ENCODE results near the gene CKAP2L. TPM values are rescaled to one million over a fixed set of nuclear protein-coding genes. Genes with fewer than 3 reads are reported as not detected.
A peak's percentile ranks its signal among the peaks of the same experiment; 100 is the strongest.

Gene CKAP2L, protein sequence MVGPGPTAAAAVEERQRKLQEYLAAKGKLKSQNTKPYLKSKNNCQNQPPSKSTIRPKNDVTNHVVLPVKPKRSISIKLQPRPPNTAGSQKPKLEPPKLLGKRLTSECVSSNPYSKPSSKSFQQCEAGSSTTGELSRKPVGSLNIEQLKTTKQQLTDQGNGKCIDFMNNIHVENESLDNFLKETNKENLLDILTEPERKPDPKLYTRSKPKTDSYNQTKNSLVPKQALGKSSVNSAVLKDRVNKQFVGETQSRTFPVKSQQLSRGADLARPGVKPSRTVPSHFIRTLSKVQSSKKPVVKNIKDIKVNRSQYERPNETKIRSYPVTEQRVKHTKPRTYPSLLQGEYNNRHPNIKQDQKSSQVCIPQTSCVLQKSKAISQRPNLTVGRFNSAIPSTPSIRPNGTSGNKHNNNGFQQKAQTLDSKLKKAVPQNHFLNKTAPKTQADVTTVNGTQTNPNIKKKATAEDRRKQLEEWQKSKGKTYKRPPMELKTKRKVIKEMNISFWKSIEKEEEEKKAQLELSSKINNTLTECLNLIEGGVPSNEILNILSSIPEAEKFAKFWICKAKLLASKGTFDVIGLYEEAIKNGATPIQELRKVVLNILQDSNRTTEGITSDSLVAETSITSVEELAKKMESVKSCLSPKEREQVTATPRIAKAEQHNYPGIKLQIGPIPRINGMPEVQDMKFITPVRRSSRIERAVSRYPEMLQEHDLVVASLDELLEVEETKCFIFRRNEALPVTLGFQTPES
- 10.3 and 11.5 TPM in 2 replicates for total RNA-seq
- long read RNA-seq, full-length matches to known transcripts: 3 of 39 reads
- long read RNA-seq, partial matches to known transcripts: 32 of 39 reads
- long read RNA-seq, other reads (novel, unspliced or antisense): 4 of 39 reads

DNA sequence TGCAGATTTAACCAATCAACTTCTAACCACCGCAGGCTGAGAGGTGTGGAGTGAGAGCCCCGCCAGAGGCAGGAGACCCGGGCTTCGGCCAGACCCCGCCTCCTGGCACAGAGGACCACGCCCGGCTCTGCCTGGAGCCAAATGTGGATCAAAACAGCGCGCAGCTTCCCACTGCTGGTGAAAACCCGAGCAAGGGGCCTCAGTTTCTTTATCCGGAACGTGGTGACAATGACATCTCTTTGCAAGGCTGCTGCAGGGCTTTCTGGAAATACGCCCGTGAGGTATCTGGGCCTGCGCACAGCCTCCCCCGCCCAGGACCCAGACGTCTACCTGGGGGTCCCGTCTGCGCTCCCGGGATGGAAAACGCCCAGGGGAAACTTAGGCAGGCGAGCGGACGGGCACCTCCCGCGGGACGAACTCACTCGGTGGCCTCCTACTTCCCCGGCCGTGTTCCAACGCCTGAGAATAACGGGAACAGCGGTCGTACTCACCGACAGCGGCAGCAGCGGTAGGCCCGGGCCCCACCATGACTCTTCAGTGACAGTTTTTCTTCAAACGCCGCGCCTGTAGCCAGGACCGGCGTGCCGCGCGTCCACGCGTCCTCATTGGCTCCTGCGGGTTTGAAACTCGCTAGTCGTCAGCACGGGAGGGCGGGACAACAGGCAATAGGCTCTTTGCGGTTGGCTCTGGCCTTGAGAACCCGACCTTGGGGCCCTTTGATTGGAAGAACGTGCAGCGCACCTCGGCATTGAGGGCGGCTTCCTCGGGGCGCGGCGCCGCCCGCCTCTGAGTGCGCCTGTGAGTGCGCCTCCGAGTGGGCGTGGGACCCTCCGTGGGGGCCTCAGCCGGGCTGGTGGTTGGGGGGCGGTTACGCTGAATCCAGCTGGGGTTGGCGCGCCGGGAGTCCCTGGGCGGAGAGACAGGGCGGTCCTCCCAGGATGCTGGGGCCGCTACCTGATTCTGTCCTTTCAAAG lies at the start of gene CKAP2L:
TSS of gene CKAP2L (minus strand) at position 539 of the 974 bp plus-strand sequence. CDS start at position 528, 11 bp downstream.
- TF ChIP-seq, protein P1, sequence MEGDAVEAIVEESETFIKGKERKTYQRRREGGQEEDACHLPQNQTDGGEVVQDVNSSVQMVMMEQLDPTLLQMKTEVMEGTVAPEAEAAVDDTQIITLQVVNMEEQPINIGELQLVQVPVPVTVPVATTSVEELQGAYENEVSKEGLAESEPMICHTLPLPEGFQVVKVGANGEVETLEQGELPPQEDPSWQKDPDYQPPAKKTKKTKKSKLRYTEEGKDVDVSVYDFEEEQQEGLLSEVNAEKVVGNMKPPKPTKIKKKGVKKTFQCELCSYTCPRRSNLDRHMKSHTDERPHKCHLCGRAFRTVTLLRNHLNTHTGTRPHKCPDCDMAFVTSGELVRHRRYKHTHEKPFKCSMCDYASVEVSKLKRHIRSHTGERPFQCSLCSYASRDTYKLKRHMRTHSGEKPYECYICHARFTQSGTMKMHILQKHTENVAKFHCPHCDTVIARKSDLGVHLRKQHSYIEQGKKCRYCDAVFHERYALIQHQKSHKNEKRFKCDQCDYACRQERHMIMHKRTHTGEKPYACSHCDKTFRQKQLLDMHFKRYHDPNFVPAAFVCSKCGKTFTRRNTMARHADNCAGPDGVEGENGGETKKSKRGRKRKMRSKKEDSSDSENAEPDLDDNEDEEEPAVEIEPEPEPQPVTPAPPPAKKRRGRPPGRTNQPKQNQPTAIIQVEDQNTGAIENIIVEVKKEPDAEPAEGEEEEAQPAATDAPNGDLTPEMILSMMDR (IDR thresholded peaks at IDR 0.05; ENCODE audit: unreplicated experiment): no peak
- Mint-ChIP-seq H3K27ac (peak within 1 kb of the TSS; percentile 69), H3K36me3 (ENCODE audit: insufficient read depth) (no peaks in the 10 kb centered on the region), H3K27me3 (no peaks in the 10 kb centered on the region), H3K4me3 (ENCODE audit: low read depth) (peak within 1 kb of the TSS; percentile 95), H3K4me1 (ENCODE audit: low read depth) (peaks cover 13% of the 10 kb centered on the region), H3K9me3 (ENCODE audit: low read depth) (peaks cover 3% of the 10 kb centered on the region)
- DNase-seq (ENCODE audit: low spot score, unreplicated experiment): peak; percentile 92

GRCh38 chr2:112813280-112813966 lies 49.0 kb upstream of the CKAP2L start:
- Mint-ChIP-seq H3K4me1 (ENCODE audit: low read depth) (peaks cover 18% of the 10 kb centered on the region), H3K9me3 (ENCODE audit: low read depth) (no peaks in the 10 kb centered on the region), H3K4me3 (ENCODE audit: low read depth) (no peak overlapping the region), H3K27me3 (peaks cover 61% of the 10 kb centered on the region), H3K27ac (no peak overlapping the region), H3K36me3 (ENCODE audit: insufficient read depth) (no peaks in the 10 kb centered on the region)
- TF ChIP-seq, protein P1 (IDR thresholded peaks at IDR 0.05; ENCODE audit: unreplicated experiment): no peak
- DNase-seq (ENCODE audit: low spot score, unreplicated experiment): no peak

GRCh38 chr2:112812318-112813267 lies 48.2 kb upstream of the CKAP2L start:
- Mint-ChIP-seq H3K9me3 (ENCODE audit: low read depth) (peaks cover 1% of the 10 kb centered on the region), H3K36me3 (ENCODE audit: insufficient read depth) (no peaks in the 10 kb centered on the region), H3K4me3 (ENCODE audit: low read depth) (no peak overlapping the region), H3K27me3 (peaks cover 61% of the 10 kb centered on the region), H3K4me1 (ENCODE audit: low read depth) (peaks cover 12% of the 10 kb centered on the region), H3K27ac (no peak overlapping the region)
- no peak for DNase-seq (ENCODE audit: low spot score, unreplicated experiment)
- TF ChIP-seq, protein P1 (IDR thresholded peaks at IDR 0.05; ENCODE audit: unreplicated experiment): no peak

DNA sequence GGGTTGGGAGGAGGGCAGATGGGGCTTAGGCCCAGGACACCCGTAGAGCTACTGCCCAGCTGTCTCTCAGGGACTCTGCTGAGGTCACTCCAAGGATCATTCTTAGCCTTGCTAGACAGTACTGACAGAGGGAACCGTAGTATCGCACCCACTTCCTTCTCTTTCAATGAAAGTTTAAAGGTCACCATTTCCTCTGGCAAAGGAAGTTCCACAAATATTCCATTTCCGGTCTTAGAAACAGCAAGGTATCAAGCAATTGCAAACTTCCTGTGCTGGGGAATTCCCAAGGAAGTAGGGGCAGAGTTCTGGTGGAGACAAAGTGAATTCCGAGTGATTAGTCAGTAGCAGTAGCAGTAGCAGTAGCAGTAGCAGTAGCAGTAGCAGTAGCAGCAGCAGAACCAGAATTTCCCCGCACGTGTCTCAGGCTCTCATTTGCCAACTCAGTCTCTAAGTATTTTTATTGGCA lies 47.5 kb upstream of the CKAP2L start:
- Mint-ChIP-seq H3K27me3 (peaks cover 54% of the 10 kb centered on the region), H3K9me3 (ENCODE audit: low read depth) (peaks cover 8% of the 10 kb centered on the region), H3K4me3 (ENCODE audit: low read depth) (no peak overlapping the region), H3K36me3 (ENCODE audit: insufficient read depth) (peaks cover 4% of the 10 kb centered on the region), H3K27ac (no peak overlapping the region), H3K4me1 (ENCODE audit: low read depth) (peaks cover 11% of the 10 kb centered on the region)
- TF ChIP-seq, protein P1 (IDR thresholded peaks at IDR 0.05; ENCODE audit: unreplicated experiment): no peak
- DNase-seq (ENCODE audit: low spot score, unreplicated experiment): no peak

All from progenitor cell of endocrine pancreas (in vitro differentiated cells).